Gastrocnemius medialis (tissue), 4 donors: ENCODE data around the gene TPRG1. TPM values are rescaled to one million over a fixed set of nuclear protein-coding genes. Genes with fewer than 3 reads are reported as not detected.

Experiments
- ATAC-seq, 2 donors: fragments of 150-250 bp; one replicate each; pipeline ENCODE4 v1.9.1; 2016
- DNase-seq, 2 donors: peaks; one replicate each; pipeline ENCODE4 v3.0.0-alpha.2; 2019
- H3K27ac ChIP-seq, 4 donors: fragments of 200-600 bp; sonication (generic); 1 replicate in 1 of 4; 2 replicates in 3 of 4; pipeline ENCODE4 v1.5.1; 2016 to 2018; ENCODE audit warnings: mild to moderate bottlenecking in 2 of 4, moderate library complexity in 1 of 4
- H3K27me3 ChIP-seq, 3 donors: fragments of 200-600 bp; sonication (generic) in 2 of 3; 1 replicate in 1 of 3; 2 replicates in 2 of 3; pipeline versions ENCODE4 v1.5.1 to v1.6.0; 2016 to 2019; ENCODE audit warnings: mild to moderate bottlenecking in 1 of 3, moderate library complexity in 1 of 3
- H3K36me3 ChIP-seq, 2 donors: fragments of 200-600 bp; sonication (generic) in 1 of 2; one replicate each; pipeline ENCODE4 v1.5.1; 2017 to 2018
- H3K4me1 ChIP-seq, 2 donors: fragments of 200-600 bp; sonication (generic) in 1 of 2; one replicate each; pipeline ENCODE4 v1.5.1; 2016 to 2017; ENCODE audit warnings: mild to moderate bottlenecking in 2 of 2
- H3K4me3 ChIP-seq, 4 donors: fragments of 200-600 bp; sonication (generic) in 3 of 4; 1 replicate in 1 of 4; 2 replicates in 3 of 4; pipeline ENCODE4 v1.5.1; 2016 to 2019; ENCODE audit warnings: mild to moderate bottlenecking in 2 of 4
- H3K9me3 ChIP-seq, 3 donors: fragments of 200-600 bp; sonication (generic) in 2 of 3; 1 replicate in 1 of 3; 2 replicates in 2 of 3; pipeline ENCODE4 v1.5.1; 2016 to 2019
- CTCF ChIP-seq, 5 experiments: fragments of 450-650 bp in 3 of 5; fragments of 200-600 bp in 2 of 5; sonication (generic) in 2 of 5; IDR thresholded peaks in 4 of 5; conservative IDR thresholded peaks in 1 of 5; 1 replicate in 4 of 5; 2 replicates in 1 of 5; pipeline ENCODE4 v1.5.1; 2016 to 2019; ENCODE audit warnings: antibody characterized with exemption in 5 of 5, mild to moderate bottlenecking in 3 of 5, moderate library complexity in 3 of 5
- POLR2A ChIP-seq, 2 donors: fragments of 450-650 bp; IDR thresholded peaks; one replicate each; pipeline ENCODE4 v1.6.1; 2017; ENCODE audit warnings: antibody characterized with exemption in 2 of 2, mild to moderate bottlenecking in 2 of 2, moderate library complexity in 2 of 2
- in situ Hi-C, 4 donors: fragments of 200-750 bp; cut with MboI; loops; one replicate each; pipeline versions ENCODE4 v1.15.0 to v1.8.0; 2017; ENCODE audit warnings: low sequenced_read_pairs in 4 of 4
- intact Hi-C: fragments of 100-400 bp; cut with DNase I; formaldehyde crosslinking; loops from one replicate; pipeline ENCODE4 v1.15.1; 2023; ENCODE audit warnings: low total_unique reads
- total RNA-seq, 4 donors: library from RNA; depleted of rRNA; stranded (reverse); fragments of >200 nt; gene quantifications; one replicate each; pipeline versions ENCODE4 v1.1.0 to v1.2.3, GENCODE V29; 2016

The TPRG1 gene
- total RNA-seq, 4 donors from 2014 or later, result 2.8 to 9.0 (median 3.2) TPM

DNA sequence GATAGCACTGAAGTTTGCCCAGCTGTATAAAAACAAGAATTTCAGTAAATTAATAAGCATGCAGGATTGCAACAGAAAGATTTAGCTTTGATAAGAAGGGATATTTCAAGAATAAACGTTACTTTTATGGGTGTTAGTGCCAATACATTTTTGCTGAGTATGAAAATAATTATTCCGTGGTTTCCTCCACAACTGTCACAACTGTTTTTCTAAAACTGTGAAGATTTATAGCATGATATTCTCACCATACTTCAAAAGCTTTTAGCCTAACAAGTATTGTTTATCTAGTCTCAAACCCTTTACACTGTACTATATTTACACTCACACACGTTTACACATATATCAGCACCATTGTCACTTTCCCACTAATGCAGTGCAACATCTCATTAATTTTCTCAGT, 200.5 kb downstream of the TPRG1 start:
- DNase-seq, result no peak
- H3K36me3 ChIP-seq, result no peaks in the 10 kb centered on the region
- in situ Hi-C loops, result no loop called here
- H3K27ac ChIP-seq, result no peak overlapping the region
- H3K27me3 ChIP-seq, result no peaks in the 10 kb centered on the region
- no peak for TF ChIP-seq POLR2A (IDR thresholded peaks at IDR 0.05)
- no peak for TF ChIP-seq CTCF (IDR thresholded peaks at IDR 0.05 in 4 of 5, conservative IDR thresholded peaks at IDR 0.05 in 1 of 5)
- peaks cover 2 to 5% of the 10 kb centered on the region in 2 donors for H3K4me1 ChIP-seq
- intact Hi-C loops, result no loop called here
- peaks cover 0 to 1% (median 0%) of the 10 kb centered on the region in 3 donors for H3K9me3 ChIP-seq
- ATAC-seq, result no peak
- no peak overlapping the region for H3K4me3 ChIP-seq
